Esophagus mucosa (tissue), 1 donor: ENCODE data around the gene AQP3. TPM values are rescaled to one million over a fixed set of nuclear protein-coding genes. Genes with fewer than 3 reads are reported as not detected.
"Not testable (repeated sequence)": the region's sequence is repeated elsewhere in the genome, so short reads cannot be mapped to it uniquely, and the experiment has no call there.

Experiments
- ATAC-seq: fragments of 200-7000 bp; cut with Tn5 transposase; one replicate; pipeline ENCODE4 v1.9.1; 2020
- total RNA-seq: library from RNA; stranded (reverse); gene quantifications from one replicate; pipeline ENCODE4 v1.2.4, GENCODE V29; 2023
- donor health status: DM: yes; HTN: yes; CAD: no.

Gene AQP3
- total RNA-seq, 1 donor from 2014 or later: 1,467 TPM

GRCh38 chr9:33464045-33464636 is 16.7 kb upstream of the AQP3 start:
- ATAC-seq: peak; percentile 54

- no peak for ATAC-seq
Observed at GRCh38 chr9:33463151-33463550, 15.8 kb upstream of the AQP3 start.

- ATAC-seq: peak; percentile 69
Observed at GRCh38 chr9:33461492-33461891, 14.1 kb upstream of the AQP3 start.

- ATAC-seq: peak; percentile 4
Observed at GRCh38 chr9:33460854-33461253, 13.5 kb upstream of the AQP3 start.

- ATAC-seq: no peak
Observed at GRCh38 chr9:33459115-33459514, 11.7 kb upstream of the AQP3 start.

- ATAC-seq: peak; percentile 66
Observed at GRCh38 chr9:33458444-33458843, 11.1 kb upstream of the AQP3 start.

GRCh38 chr9:33455945-33456344 is 8.6 kb upstream of the AQP3 start:
- ATAC-seq: no peak

GRCh38 chr9:33455456-33455855 is 8.1 kb upstream of the AQP3 start:
- ATAC-seq: not testable (repeated sequence)

GRCh38 chr9:33454661-33455026 is 7.3 kb upstream of the AQP3 start:
- not testable (repeated sequence) for ATAC-seq

- ATAC-seq: no peak
Observed at GRCh38 chr9:33453999-33454660, 6.7 kb upstream of the AQP3 start.

- ATAC-seq: no peak
Observed at GRCh38 chr9:33453286-33453860, 6.0 kb upstream of the AQP3 start.

GRCh38 chr9:33452828-33453271 is 5.5 kb upstream of the AQP3 start:
- peak; percentile 89 for ATAC-seq

- no peak for ATAC-seq
Observed at GRCh38 chr9:33450621-33451146, 3.3 kb upstream of the AQP3 start.

- no peak for ATAC-seq
Observed at GRCh38 chr9:33449715-33450114, 2.3 kb upstream of the AQP3 start.

- peak; percentile 60 for ATAC-seq
Observed at GRCh38 chr9:33447799-33448553, 583 bp upstream of the AQP3 start.

- no peak for ATAC-seq
Observed at GRCh38 chr9:33446240-33446945, 1.0 kb downstream of the AQP3 start.

GRCh38 chr9:33445389-33446239 is 1.8 kb downstream of the AQP3 start:
- ATAC-seq: peak; percentile 3

GRCh38 chr9:33443464-33444154 is 3.8 kb downstream of the AQP3 start:
- no peak for ATAC-seq

GRCh38 chr9:33443047-33443446 is 4.3 kb downstream of the AQP3 start:
- peak; percentile 33 for ATAC-seq

GRCh38 chr9:33442125-33442524 is 5.3 kb downstream of the AQP3 start:
- ATAC-seq: no peak

GRCh38 chr9:33440609-33441008 is 6.8 kb downstream of the AQP3 start:
- ATAC-seq: no peak
